Measurements from ENCODE around the gene BORCS6.

Gene BORCS6

DNA sequence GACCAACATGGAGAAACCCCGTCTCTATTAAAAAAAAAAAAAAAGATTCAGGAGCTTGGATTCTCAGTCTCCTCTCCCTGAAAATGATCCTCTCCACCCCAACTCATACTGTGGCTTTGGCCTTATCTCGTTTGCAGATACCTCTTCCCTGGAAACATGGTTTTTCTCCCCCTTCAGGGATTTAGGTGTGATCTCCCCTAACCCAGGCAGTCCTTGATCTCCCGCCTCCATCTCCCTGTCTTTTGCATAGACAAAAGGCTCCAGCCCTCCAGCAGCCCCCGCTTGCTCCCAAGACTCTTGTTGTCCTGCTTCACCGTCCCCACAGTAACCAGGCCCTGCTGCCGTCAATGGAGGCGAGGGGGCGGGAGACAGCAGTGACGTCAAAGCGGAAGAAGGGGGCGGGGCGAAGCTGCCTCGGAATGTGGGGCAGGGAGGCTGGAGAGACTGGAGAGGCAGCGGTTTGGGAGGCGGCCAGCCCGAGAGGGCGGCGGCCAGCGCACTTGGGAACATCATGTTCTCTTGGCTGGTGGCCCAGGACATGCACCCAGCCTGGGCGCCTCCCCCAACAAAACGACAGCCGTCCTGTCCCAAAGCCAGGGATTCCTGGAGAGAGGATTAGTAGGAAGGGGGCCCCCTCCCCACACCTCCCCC lies 35.9 kb downstream of the BORCS6 start:
- peak; percentile 39 for DNase-seq

DNA sequence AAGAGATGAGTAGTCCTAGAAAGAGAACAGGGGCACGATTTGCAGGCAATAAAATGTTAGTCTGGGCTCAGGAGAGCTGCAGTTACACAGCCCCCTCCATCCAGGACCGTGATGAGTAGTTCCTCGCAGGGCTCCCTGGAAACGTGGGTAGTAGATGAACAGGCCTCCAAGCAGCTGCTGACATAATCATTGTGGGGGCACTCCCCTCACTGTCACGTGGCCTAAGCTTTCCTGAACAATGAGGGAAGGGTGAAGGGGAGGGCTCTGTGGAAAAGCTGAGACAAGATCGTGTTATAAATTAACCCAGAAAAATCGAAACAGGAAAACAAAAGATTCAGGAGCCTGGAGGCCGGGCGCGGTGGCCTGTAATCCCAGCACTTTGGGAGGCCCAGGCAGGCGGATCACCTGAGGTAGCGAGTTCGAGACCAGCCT lies 36.4 kb downstream of the BORCS6 start:
- DNase-seq = no peak

DNA sequence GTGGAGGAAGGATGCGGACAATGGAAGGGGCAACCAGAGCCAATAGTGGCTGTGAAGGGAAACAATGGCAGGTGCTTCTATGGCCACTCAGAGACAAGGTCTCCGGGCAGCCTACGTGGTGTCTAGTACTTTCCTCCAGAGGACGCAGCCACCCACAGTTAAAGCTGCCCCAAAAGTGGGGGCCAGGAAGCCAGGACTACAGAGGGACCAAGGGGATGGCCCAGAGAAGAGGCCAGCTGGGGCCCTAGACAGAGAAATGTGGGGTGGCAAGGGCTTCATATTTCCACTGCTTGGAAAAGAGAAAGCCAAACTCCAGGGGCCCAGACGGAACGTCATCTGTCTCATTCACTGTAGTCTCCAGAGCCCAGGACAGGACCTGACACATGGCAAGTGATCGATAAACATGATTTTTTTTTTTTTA lies 36.9 kb downstream of the BORCS6 start:
- DNase-seq = no peak

DNA sequence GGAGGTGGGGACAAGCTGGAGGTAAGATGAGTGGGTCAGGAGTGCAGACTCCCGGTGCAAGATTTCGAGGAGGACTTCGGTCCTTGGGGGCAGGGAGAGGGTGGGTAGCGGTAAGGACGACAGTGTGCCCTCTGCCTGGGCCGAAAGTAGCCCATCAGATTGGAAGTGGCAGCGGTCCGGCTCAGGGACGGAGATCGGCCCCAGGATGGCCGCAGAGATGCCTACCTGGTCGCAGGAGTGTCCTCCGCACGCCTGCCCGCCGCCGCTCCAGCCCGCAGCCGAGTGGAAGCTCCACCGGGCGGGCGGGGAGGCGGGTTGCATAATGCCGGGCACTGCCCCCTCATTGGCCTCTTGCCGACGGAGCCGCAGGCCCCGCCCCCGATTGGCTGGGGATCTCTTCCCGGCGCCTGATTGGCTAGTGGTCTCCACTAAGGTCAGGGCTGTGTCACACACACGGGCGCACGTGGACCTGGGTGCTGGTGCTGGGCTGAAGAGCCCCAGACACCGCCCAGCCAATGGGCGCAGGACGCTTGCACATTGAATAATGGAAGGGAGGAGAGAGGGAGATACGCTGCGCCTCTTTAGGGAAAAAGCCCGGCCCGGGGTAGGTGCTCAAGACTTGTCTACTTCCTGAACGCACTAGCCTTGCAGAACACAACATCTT lies 37.7 kb downstream of the BORCS6 start, which contains the start of gene PER1:
Gene PER1, minus strand, starts transcription at position 293 of the 664 bp plus-strand sequence. CDS start 1,698 bp downstream, outside the sequence.
- peak; percentile 95 for DNase-seq

DNA sequence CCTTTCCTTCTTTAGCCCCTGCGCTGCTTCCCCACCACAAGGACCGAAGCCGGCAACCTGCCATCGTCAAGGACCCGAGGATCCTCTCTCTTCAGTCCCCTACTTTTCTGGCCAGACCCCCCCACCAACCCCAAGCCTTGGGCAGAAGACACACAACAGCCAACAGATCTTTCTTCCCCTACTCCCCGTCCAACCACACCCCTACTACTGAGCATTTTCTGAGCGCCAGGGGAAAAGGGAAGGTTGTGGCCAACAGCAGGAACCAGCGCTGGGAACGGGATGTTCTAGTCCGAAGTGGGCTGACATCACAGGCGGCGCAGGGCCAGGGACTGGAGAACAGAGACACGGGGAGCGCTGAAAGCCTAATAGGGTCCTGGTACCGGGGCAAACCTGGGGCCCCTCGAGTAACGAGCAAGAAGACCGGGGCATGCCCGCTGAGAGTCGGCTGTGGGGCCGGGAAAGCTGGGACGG lies 38.3 kb downstream of the BORCS6 start:
- DNase-seq = peak; percentile 52

DNA sequence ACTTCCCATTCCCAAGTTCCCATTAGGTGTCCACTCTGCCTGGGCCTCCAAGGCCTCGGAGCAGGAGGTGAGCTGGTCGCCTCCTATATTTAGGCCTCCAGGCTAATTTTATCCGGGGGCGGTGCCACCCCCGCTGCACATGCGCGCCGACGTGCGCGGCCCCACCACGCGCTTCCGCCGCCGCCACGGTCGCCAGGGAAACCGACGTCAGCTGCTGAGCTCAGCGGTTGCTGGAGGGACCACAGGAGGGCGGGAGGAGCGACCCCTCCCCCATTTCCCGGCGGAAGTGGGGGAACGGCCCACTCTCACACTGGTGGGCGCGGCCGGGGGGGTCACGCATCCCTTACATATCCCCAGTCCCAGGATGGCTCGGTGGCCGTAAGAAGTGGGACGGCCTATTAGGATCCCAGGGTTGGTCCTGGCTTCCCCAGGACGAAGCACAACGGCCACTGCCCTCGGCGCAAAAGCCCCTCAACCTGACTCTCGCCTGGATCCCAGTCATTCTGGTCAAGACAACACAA lies 38.8 kb downstream of the BORCS6 start:
- peak; percentile 69 for DNase-seq

DNA sequence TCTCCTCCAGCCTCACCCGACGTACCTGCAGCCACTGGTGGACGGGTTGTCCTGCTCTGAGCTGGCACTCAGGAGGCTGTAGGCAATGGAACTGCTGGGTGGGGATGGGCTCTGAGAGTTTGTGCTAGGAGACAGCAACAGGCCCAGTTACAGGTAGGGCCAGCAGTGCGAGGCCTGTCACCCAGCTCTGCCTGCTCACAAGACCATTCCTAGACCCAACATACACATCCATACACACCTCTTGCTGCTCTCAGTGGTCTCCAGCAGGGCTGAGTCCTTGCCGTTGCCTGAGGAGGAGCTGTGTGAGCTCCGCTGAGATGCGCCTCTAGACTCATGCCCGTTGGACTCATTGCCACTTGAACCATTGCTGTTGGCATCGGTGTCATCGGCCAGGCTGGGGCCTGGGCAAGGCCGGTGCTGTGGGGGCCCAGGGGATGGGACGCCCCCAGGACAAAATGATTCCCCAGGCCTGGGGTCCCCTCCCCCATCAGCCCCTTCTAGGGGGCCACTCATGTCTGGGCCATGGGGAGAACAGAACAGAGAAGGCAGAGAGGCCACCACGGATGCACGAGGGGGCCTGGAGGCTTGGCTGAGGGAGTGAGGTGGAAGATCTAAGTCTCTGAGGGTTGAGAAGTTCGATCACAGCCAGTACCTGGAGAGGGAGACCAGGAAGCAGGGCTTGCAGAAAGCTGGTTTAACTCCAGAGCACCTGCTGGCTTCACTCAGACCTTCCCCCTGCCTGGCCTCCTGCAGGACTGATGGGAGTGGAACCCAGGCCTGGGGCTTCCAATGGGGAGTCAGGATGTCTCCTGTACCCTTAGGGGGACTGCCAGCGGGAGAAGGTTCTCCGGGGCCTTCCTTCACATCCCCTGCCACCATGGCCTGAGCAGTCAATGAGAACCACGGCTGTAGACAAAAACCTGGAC lies 39.5 kb downstream of the BORCS6 start:
- DNase-seq = no peak

DNA sequence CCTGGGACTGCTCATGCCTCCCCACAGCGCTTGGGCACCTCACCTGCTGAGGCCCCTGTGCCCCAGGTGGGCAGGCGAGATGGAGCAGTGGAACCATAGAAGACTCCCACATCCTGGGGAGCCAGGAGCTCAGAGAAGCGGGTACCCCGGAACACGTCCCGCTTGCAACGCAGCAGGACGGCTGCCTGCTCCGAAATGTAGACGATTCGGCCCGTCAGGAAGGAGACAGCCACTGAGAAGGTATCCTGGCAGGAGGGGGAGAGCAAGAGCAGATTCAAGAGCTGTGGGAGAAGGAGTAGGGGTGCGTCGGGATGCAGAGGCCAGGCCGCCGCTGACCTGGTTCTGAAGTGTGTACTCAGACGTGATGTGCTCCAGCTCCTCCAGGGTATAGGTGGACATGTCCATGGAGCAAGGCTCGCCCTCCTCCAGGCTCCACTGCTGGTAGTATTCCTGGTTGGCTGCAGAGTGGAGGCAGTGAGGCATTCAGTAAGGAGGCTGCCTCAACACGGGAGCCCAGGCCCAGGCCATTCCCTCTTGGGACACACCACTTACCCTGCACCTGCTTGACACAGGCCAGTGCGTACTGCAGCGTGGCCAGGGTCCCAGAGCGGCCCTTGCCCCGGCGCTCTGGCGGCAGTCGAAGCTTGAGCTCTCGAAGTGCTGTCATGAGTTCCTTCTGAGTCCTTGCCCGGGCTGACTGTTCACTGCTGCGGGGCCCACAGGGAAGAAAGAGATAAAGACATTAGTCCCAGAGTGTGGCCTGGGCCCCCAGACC lies 40.4 kb downstream of the BORCS6 start:
- DNase-seq = no peak

DNA sequence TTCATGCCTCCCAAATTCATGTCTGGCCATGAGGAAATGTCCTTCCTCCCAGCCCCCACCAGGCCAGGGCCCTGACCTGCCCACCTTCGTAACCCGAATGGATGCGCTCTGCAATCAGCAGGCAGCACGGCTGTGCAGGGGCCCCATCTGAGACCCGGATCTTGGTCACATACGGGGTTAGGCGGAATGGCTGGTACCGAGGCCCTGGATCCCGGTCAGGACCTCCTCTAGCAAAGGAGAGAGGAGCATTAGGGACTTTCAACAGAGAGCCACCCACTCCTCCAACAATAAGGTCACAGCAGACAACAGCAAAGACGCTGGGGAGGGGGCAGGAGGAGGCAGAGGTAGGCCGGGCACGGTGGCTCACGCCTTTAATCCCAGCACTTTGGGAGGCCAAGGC lies 41.4 kb downstream of the BORCS6 start:
- DNase-seq = no peak

DNA sequence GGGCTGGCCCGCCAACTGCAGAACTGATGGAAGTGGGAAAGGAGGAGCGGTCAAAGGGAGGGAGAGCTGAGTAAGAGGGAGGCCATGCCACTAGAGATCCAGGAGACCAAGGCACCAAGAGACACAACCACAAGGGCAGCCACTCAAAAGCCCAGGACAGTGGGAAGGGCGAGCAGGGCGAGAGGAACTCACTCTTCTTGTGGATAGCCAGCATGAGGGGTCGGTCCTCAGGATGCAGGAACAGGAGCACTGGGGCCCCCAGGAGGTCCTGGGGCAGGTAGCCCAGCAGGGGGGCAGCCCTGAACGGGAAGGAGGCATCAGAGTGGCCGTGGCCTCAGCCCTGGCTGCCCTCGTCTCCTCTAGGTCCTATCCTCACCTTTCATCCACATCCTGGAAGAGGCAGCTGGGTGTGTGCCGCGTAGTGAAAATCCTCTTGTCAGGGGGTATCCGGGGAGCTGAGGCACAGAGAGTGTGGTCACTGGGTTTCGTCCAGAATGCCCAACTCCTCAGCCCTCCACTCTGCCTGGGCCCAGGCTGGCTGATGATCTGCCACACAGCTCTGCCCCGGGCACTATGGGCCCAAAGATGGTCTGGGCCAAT lies 42.1 kb downstream of the BORCS6 start:
- DNase-seq = no peak

DNA sequence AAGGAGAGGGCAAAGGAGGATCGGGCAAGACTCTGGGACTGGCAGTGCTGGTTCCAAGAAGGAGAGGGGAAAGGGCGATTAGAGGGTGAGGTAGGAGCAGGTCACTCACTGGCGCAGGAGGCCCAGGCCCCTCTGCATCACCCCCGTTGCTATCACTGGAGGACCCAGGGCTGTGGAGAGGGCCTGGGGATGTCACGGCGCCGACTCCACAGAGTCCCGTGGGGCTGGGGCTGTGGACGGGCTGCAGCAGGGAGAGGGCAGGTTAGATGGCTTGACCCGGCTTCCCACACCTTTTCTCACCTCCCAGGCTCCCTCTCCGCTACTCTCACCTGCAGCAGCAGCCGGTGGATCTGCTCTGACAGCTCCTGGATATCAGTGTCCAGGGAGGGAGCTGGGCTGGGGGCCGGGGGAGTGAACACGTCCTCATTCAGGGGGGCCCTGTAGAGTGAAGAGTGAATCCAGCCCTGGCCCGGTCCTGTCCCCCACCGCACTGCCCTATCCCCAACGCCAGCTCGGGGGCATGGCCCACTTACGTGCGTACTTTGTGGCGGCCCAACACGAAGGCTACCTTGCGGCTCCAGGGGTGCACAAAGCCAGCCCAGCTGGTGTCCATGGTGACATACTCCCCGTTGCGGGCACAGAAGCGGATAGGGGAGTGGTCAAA lies 42.7 kb downstream of the BORCS6 start:
- no peak for DNase-seq

DNA sequence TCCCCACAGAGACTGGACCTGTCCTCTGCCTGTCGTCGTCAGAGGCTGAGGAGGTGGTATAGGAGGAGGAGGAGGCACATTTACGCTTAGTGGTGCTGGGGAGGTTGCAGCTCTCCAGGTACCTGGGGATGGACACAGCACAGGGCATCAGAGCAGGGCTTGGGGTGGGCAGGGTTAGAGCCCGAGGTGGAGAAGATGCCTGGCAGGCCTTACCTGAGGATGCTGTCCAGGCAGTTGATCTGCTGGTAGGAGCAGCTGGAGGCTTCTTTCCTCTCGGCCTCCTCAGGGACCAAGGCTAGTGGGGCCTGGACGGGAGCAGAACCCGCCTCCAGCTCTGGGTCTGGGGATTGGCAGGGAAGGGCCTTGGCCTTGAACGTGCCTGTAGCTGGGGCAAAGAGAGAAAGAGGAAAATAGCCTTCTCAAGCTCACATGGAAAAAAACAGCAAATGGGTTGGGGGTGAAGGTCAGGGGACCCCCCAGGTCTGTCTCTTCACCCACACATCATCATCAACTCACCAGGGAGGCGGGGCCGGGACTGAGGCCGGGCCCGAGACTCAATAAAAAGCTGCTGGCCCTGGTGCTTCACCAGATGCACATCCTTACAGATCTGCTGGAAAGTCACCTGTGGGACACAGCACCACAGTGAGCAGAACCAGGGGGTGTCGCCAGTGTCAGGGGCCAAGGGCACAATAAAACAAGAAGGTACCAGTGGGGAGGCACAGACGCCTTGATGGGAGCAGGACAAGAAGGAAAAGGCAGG lies 43.4 kb downstream of the BORCS6 start:
- no peak for DNase-seq

DNA sequence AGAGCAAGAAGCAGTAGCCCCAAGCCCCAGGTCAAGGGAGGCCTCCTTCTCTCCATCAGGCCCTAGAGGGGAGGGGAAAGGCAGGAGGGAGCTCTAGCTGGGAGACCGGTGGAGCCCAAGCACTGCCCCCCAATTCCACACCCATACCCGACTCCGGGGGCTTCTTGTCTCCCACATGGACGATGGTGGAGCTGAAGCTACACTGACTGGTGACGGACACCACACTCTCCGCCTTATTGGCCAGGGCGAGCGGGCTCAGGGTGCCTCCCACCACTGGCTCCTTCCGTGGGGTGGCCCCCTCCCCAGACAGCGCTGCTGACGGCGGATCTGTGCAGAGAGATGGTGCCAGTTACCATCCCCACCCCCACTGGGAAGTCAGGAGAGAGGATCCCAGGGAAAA lies 44.2 kb downstream of the BORCS6 start:
- DNase-seq = no peak

DNA sequence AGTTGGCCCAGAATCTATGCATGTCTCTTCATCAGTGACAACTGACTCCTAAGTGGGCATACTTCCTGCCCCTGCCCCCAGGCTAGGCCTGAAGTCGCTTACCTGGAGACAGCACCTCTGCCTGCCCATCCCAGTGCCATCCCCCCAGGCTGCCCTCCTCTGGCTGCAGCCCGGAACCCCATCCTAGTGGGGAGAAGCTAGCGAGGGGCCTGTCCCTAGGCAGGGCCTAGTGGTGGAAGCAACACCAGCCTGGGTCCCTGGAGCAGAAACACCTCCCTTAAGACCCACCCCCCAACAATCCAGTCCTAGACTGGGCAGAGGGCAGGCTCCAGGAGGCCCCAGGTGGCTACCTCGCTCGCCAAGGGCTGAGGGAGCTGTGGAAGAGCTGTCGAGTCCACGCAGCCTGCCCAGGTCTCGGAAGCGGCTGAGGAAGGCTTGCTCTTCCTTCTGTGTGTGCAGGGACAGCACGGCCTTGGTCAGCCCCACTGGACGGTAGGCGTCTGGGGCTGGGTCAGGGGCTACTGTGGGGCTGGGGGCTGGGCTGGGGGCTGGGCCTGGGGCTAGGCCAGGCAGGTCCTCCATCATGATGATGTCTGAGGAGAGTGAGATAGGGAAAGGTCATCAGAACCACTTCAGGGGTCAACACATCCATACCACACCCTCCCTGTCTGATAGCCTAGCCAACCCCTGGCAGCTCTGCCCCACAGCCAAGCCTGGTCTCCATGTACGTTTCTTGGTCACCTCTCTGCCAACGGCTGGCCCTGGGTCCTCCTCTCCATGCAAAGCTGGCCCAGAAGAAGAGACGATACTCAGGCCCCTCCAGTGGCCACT lies 45.4 kb downstream of the BORCS6 start:
- DNase-seq = no peak

DNA sequence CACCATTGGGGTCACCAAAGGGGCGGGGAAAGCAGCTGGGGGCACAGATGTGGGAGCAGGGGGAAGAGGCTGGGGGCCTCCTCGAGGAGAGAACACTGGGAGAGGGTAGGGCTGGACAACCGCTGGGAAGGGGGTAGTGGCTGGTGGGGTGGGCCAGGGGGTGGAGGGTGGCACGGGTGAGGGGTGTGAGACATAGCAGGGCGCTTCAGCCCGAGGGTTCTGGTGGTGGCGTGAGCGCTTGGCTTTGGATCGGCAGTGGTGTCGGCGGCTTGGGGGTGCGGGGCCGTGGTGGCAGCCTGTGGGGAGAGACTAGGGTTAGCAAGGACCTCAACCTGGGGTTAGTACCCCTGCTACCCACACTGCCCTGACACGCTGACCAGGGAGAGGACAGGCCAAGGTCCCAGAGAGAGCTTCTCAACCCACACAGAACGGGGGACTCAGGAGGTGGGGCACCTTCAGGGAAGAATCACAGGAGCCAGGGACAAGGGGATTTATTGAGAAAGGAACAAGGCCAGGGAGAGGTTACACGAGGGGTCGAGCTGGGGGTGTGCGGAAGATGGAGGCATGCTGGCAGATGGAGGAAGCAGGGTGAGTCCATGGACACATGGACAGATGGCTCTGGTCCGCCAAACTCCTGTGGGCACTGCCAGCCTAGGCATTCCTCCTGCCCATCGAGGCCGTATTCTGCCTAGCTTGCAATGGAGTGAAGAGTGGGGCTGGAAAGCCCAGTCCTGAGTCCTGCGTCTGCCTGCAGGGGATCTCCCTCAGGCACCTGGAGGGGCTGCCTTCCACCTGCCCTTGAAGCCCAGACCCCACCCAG lies 46.2 kb downstream of the BORCS6 start:
- no peak for DNase-seq

DNA sequence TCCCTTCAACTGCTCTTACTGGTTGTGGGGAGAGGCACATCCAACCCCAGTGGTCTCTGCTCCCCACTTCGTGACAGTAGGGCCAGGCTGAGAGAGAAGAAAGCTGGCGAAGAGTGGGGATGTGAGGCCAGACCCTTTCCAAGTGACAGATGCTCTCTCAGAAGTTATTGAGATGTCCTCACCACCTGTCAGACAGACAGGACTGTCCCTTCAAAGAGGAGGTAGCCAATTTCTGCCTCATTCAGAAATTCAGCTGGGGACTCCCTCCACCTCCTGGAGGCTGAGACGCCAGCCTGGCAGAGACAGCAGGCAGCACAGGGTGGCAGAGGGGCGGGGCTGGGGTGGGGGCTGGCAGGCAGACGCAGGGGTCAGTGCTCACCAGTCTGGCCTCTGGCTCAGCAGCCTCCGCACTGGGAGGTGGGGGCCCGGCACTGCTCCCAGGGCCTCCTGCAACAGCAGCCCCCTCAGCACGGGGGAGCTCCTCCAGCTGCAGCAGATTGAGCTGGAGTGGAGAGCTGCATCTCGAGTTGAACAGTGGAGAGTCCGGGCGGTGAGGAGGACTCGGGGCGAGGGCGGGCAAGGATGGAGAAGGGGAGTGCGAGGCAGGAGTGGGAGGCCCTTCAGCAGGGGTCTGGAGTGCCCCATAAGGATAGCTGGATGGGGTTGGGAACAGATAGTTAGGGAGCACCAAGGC lies 46.9 kb downstream of the BORCS6 start:
- no peak for DNase-seq

DNA sequence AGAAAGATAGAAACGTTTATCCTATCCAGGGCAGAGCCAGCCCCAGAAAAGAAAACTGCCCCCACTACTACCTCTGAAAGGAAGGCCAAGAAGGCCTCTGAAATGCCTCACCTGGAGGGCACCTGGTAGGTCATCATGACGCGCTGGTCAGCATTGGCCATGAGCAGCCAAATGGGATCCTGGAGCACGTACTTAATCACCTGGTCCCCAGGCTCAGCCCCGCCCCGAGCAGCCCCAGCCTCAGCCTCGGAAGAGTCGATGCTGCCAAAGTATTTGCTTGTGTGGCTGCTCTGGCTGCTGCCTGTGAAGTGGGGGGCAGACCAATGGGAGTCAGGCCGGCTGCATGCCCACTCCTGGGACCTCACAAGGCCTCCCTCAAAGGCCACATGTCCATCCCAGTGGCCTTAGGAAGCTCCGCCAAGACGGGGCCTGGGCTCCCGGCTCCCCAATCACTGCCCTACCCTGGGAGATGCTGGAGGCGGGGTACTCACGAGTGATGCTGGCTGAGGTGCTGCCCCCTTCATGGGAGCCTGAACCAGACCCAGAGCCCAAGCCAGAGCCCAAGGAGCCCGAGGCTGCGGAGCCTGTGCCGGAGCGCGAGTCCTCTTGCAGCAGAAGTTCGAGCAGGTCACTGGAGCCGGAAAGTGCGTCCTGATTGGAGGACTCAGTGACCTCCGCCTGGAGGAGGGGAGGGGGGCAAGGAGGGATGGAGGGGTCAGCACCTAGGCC lies 47.7 kb downstream of the BORCS6 start:
- no peak for DNase-seq

All from NCI-H510A treated with DMSO at 0.1 percent for 48 hours (cell line).